Endodermal cell (in vitro differentiated cells): Measurements from ENCODE around the gene CD22. TPM values are rescaled to one million over a fixed set of nuclear protein-coding genes. Genes with fewer than 3 reads are reported as not detected.

Experiments
- DNase-seq: peaks from one replicate; pipeline ENCODE4 v3.0.0-alpha.2; 2017
- H3K27ac ChIP-seq: 2 replicates; pipeline ENCODE4 v1.5.1; 2013; ENCODE audit warnings: mild to moderate bottlenecking, low read depth, low read length, moderate library complexity
- H3K27me3 ChIP-seq: 2 replicates; pipeline ENCODE4 v1.6.1; 2013; ENCODE audit warnings: mild to moderate bottlenecking, low read length, moderate library complexity; ENCODE audit not compliant: insufficient read depth, control insufficient read depth, poor library complexity, severe bottlenecking
- H3K36me3 ChIP-seq: 2 replicates; pipeline ENCODE4 v1.7.0; 2013; ENCODE audit warnings: mild to moderate bottlenecking, low read length, moderate library complexity; ENCODE audit not compliant: control insufficient read depth, insufficient read depth
- H3K4me1 ChIP-seq: one replicate; pipeline ENCODE4 v1.7.0; 2013; ENCODE audit warnings: low read length; ENCODE audit not compliant: control insufficient read depth, insufficient read depth
- H3K4me3 ChIP-seq: 2 replicates; pipeline ENCODE4 v1.5.1; 2013; ENCODE audit warnings: mild to moderate bottlenecking, low read length, moderate library complexity
- H3K9ac ChIP-seq: 2 replicates; pipeline ENCODE4 v1.6.1; 2013; ENCODE audit warnings: mild to moderate bottlenecking, low read length, moderate library complexity; ENCODE audit not compliant: poor library complexity, severe bottlenecking; ENCODE audit errors: extremely low read depth
- H3K9me3 ChIP-seq: 2 replicates; pipeline ENCODE4 v1.6.1; 2013; ENCODE audit warnings: mild to moderate bottlenecking, low read length, moderate library complexity; ENCODE audit not compliant: control insufficient read depth
- H3K27ac Mint-ChIP-seq: 2 replicates; pipeline ENCODE4 v1.8.0; 2020; ENCODE audit warnings: mixed read lengths
- H3K27me3 Mint-ChIP-seq: 2 replicates; pipeline ENCODE4 v1.8.0; 2021; ENCODE audit warnings: mild to moderate bottlenecking, mixed read lengths; ENCODE audit not compliant: insufficient read depth
- H3K36me3 Mint-ChIP-seq: 2 replicates; pipeline ENCODE4 v1.8.0; 2020; ENCODE audit warnings: low read depth, mixed read lengths
- H3K4me1 Mint-ChIP-seq: 2 replicates; pipeline ENCODE4 v1.8.0; 2020; ENCODE audit warnings: mixed read lengths
- H3K4me3 Mint-ChIP-seq: 2 replicates; pipeline ENCODE4 v1.8.0; 2020; ENCODE audit warnings: mild to moderate bottlenecking, moderate library complexity, mixed read lengths
- H3K9me3 Mint-ChIP-seq: 2 replicates; pipeline ENCODE4 v1.8.0; 2020; ENCODE audit warnings: mild to moderate bottlenecking, mixed read lengths
- WGBS, 2 experiments: methylation state at CpG; one replicate each; pipeline versions ENCODE4 v1.1.5 to v1.1.7; 2013; ENCODE audit warnings: missing lambda C conversion rate in 2 of 2, mixed read lengths in 1 of 2; ENCODE audit not compliant: insufficient coverage in 1 of 2, insufficient read length in 1 of 2; 5-methylcytosine and 5-hydroxymethylcytosine counted together
- total RNA-seq, 2 donors: library from RNA; stranded (reverse); fragmentation: NEBNext Ultra II Directional in 1 of 2; extraction: Animal tissue kit (Norgen Biotek cat#: 25700) in 1 of 2; gene quantifications; 2 replicates in 1 of 2; 3 replicates in 1 of 2; pipeline ENCODE4 v1.2.1, GENCODE V29; 2021
- TF ChIP-seq, protein P1 (sequence below): fragments of 200-600 bp; sonication (generic); conservative IDR thresholded peaks from 2 replicates; pipeline ENCODE4 v1.5.0; 2021; ENCODE audit warnings: antibody characterized with exemption, mild to moderate bottlenecking

CD22 gene
- total RNA-seq, 2 donors from 2014 or later, result not detected

DNA sequence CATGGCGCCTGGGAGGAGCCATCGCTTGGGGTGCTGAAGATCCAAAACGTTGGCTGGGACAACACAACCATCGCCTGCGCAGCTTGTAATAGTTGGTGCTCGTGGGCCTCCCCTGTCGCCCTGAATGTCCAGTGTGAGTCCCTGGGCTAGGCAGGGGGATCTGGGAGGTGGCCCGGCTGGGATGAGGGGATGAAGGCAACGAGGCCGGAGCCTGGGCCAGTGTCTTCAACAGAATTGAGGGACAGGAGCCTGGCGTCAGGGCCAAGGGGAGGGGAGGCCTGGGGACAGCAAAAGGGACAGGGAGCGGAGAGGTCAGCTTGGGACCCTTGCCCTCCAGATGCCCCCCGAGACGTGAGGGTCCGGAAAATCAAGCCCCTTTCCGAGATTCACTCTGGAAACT, 12.0 kb downstream of the CD22 start:
- H3K27me3 Mint-ChIP-seq, result peaks cover 6% of the 10 kb centered on the region
- H3K4me3 Mint-ChIP-seq, result no peak overlapping the region
- no peak overlapping the region for H3K27ac ChIP-seq
- H3K9ac ChIP-seq, result no peak overlapping the region
- peaks cover 2% of the 10 kb centered on the region for H3K4me1 Mint-ChIP-seq
- 87 to 93% methylated on average over 11 to 16 of the region's 16 CpGs for WGBS, 2 experiments
- H3K36me3 ChIP-seq, result no peaks in the 10 kb centered on the region
- no peak for DNase-seq
- H3K4me1 ChIP-seq, result no peaks in the 10 kb centered on the region
- H3K27me3 ChIP-seq, result no peaks in the 10 kb centered on the region
- H3K36me3 Mint-ChIP-seq, result no peaks in the 10 kb centered on the region
- H3K9me3 ChIP-seq, result no peaks in the 10 kb centered on the region
- H3K27ac Mint-ChIP-seq, result no peak overlapping the region
- no peaks in the 10 kb centered on the region for H3K9me3 Mint-ChIP-seq
- TF ChIP-seq, protein P1, sequence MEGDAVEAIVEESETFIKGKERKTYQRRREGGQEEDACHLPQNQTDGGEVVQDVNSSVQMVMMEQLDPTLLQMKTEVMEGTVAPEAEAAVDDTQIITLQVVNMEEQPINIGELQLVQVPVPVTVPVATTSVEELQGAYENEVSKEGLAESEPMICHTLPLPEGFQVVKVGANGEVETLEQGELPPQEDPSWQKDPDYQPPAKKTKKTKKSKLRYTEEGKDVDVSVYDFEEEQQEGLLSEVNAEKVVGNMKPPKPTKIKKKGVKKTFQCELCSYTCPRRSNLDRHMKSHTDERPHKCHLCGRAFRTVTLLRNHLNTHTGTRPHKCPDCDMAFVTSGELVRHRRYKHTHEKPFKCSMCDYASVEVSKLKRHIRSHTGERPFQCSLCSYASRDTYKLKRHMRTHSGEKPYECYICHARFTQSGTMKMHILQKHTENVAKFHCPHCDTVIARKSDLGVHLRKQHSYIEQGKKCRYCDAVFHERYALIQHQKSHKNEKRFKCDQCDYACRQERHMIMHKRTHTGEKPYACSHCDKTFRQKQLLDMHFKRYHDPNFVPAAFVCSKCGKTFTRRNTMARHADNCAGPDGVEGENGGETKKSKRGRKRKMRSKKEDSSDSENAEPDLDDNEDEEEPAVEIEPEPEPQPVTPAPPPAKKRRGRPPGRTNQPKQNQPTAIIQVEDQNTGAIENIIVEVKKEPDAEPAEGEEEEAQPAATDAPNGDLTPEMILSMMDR, result no peak
- no peak overlapping the region for H3K4me3 ChIP-seq

DNA sequence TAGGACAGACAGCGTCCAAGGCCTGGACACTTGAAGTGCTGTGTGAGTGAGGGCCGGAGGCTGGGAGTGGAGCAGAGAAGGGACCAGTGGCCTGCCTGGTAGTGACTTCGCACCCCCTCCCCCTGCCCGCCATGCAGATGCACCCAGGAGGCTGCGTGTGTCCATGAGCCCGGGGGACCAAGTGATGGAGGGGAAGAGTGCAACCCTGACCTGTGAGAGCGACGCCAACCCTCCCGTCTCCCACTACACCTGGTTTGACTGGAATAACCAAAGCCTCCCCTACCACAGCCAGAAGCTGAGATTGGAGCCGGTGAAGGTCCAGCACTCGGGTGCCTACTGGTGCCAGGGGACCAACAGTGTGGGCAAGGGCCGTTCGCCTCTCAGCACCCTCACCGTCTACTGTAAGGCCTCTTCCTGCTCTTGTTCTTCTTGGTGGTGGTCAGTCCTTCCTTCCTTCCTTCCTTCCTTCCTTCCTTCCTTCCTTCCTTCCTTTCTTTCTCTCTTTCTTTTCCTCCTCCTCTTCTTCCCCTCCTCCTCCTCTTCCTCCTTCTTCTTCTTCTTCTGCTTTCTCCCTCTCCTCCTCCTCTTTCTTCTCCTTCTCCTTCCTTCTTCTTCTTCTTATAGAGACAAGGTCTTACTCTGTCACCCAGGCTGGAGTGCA, 12.7 kb downstream of the CD22 start:
- Mint-ChIP-seq H3K4me3 (no peak overlapping the region), H3K27me3 (peaks cover 8% of the 10 kb centered on the region)

DNA sequence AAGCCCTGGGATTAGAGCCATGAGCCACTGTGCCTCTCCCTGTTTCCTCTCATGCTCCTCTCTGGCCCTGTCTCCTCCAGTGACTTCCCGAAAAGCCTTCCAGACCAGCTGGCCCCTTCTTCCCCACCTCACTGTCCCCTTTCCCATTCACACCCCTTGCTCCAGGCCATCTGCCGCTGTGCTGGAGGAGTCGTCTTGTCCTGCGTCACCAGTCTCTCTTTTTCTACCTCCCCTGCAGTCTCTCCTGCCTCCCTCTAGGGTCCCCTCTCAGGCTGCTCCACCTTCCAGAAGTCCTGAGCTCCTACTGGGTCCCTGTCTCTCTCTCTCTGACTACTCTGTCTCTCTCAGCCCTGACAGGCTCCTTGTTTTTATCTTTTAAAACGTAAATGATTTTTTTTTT, 13.4 kb downstream of the CD22 start:
- no peak overlapping the region for H3K4me3 Mint-ChIP-seq
- Histone ChIP-seq H3K27me3 (no peaks in the 10 kb centered on the region), H3K4me1 (no peaks in the 10 kb centered on the region), H3K9me3 (no peaks in the 10 kb centered on the region), H3K36me3 (no peaks in the 10 kb centered on the region), H3K27ac (no peak overlapping the region), H3K9ac (no peak overlapping the region), H3K4me3 (no peak overlapping the region)
- TF ChIP-seq, protein P1, result peak; percentile 49
- peaks cover 8% of the 10 kb centered on the region for H3K27me3 Mint-ChIP-seq
- DNase-seq, result peak; percentile 69
- 66 to 87% methylated on average over 4 to 5 of the region's 5 CpGs for WGBS, 2 experiments
- H3K9me3 Mint-ChIP-seq, result no peaks in the 10 kb centered on the region
- H3K27ac Mint-ChIP-seq, result no peak overlapping the region
- H3K36me3 Mint-ChIP-seq, result no peaks in the 10 kb centered on the region
- H3K4me1 Mint-ChIP-seq, result peaks cover 7% of the 10 kb centered on the region

More for the DNA sequence above, 12.7 kb downstream of the CD22 start:
- peaks cover 2% of the 10 kb centered on the region for H3K4me1 Mint-ChIP-seq
- H3K9me3 Mint-ChIP-seq, result no peaks in the 10 kb centered on the region
- Histone ChIP-seq H3K4me1 (no peaks in the 10 kb centered on the region), H3K27ac (no peak overlapping the region), H3K9me3 (no peaks in the 10 kb centered on the region), H3K9ac (no peak overlapping the region), H3K27me3 (no peaks in the 10 kb centered on the region), H3K4me3 (no peak overlapping the region), H3K36me3 (no peaks in the 10 kb centered on the region)
- no peak overlapping the region for H3K27ac Mint-ChIP-seq
- WGBS, 2 experiments, result 88 to 91% methylated on average over 7 to 12 of the region's 14 CpGs
- TF ChIP-seq, protein P1, result no peak
- no peaks in the 10 kb centered on the region for H3K36me3 Mint-ChIP-seq
- DNase-seq, result no peak
